HCT116 (cell line): ENCODE results near the gene SH3GL3. TPM values are rescaled to one million over a fixed set of nuclear protein-coding genes. Genes with fewer than 3 reads are reported as not detected.

ENCODE experiments used
- ATAC-seq: fragments of 200-7000 bp; cut with Tn5 transposase; 2 replicates; pipeline ENCODE4 v1.9.1; 2020; ENCODE audit warnings: mild to moderate bottlenecking, moderate library complexity
- BruUV-seq: library from RNA; stranded (reverse); fragments of 400-500 nt; replicated peaks from 2 replicates; lab custom pipeline; 2021; lab: Mats Ljungman, UMichigan
- CTCF ChIA-PET: fragments of 300-600 bp; sonication (Branson Sonifier 250); formaldehyde crosslinking; loops from one replicate; lab custom pipeline; 2021; ENCODE audit warnings: antibody characterized with exemption; lab: Charles Lee
- POLR2A ChIA-PET: fragments of 300-600, 350-600 bp; sonication (Branson Sonifier 250); formaldehyde crosslinking; loops from one replicate; lab custom pipeline; 2021; ENCODE audit warnings: antibody characterized with exemption; lab: Charles Lee
- RAD21 ChIA-PET, 2 experiments: fragments of 300-600 bp; sonication (Branson Sonifier 250); formaldehyde crosslinking; loops; one replicate each; lab custom pipeline; 2023; ENCODE audit warnings: low total read pairs in 2 of 2; ENCODE audit not compliant: uncharacterized antibody in 2 of 2, unreplicated experiment in 2 of 2, low non-redundant PET in 1 of 2; lab: Charles Lee
- DNase-seq: peaks from one replicate; pipeline ENCODE4 v3.0.0-alpha.2; 2010; ENCODE audit warnings: low read depth, low spot score
- H2AFZ ChIP-seq: fragments of 200-600 bp; shearing (Covaris generic), sonication (generic); 2 replicates; pipeline ENCODE4 v1.6.1; 2017; ENCODE audit warnings: low read depth, mixed run types, mixed read lengths, antibody characterized with exemption, low read length; ENCODE audit not compliant: poor library complexity, severe bottlenecking
- H3K27ac ChIP-seq: 2 replicates; pipeline ENCODE4 v1.5.1; 2012; ENCODE audit warnings: low read depth, low read length
- H3K27me3 ChIP-seq: fragments of 200-600 bp; sonication (generic); 2 replicates; pipeline ENCODE4 v1.6.1; 2016; ENCODE audit warnings: mixed run types, low read length, mixed read lengths; ENCODE audit not compliant: insufficient read depth
- H3K36me3 ChIP-seq, 2 experiments: fragments of 200-500 bp in 1 of 2; fragments of 200-600 bp in 1 of 2; sonication (Bioruptor generic) in 1 of 2; sonication (generic) in 1 of 2; 2 replicates each; pipeline versions ENCODE4 v1.5.1 to v1.6.1; 2014 to 2016; ENCODE audit warnings: low read length in 2 of 2, inconsistent platforms in 1 of 2, mixed read lengths in 1 of 2, mixed run types in 1 of 2; ENCODE audit not compliant: insufficient read depth in 2 of 2, control insufficient read depth in 1 of 2
- H3K4me1 ChIP-seq, 2 experiments: fragments of 200-600 bp in 1 of 2; sonication (generic) in 1 of 2; 2 replicates each; pipeline versions ENCODE4 v1.5.1 to v1.6.1; 2012 to 2017; ENCODE audit warnings: low read length in 2 of 2, inconsistent platforms in 1 of 2, mild to moderate bottlenecking in 1 of 2, mixed read lengths in 1 of 2, mixed run types in 1 of 2, moderate library complexity in 1 of 2; ENCODE audit not compliant: insufficient read depth in 2 of 2, control insufficient read depth in 1 of 2
- H3K4me2 ChIP-seq: fragments of 200-600 bp; sonication (generic); 2 replicates; pipeline ENCODE4 v1.6.1; 2017; ENCODE audit warnings: mixed run types, low read length, mixed read lengths
- H3K4me3 ChIP-seq, 2 experiments: fragments of 200-600 bp in 1 of 2; sonication (generic) in 1 of 2; replicated peaks in 1 of 2; 2 replicates each; pipeline ENCODE4 v1.5.1; 2011 to 2016; ENCODE audit warnings: low read length in 2 of 2, control low read depth in 1 of 2, low read depth in 1 of 2, mild to moderate bottlenecking in 1 of 2, mixed read lengths in 1 of 2, mixed run types in 1 of 2
- H3K79me2 ChIP-seq: fragments of 200-600 bp; sonication (generic); 2 replicates; pipeline ENCODE4 v1.6.1; 2017; ENCODE audit warnings: mild to moderate bottlenecking, mixed run types, low read length, moderate library complexity, mixed read lengths; ENCODE audit not compliant: insufficient read depth
- H3K9ac ChIP-seq: fragments of 200-600 bp; sonication (generic); 2 replicates; pipeline ENCODE4 v1.6.1; 2016; ENCODE audit warnings: low read length, mixed read lengths
- H3K9me2 ChIP-seq: fragments of 200-600 bp; sonication (generic), shearing (Covaris generic); 2 replicates; pipeline ENCODE4 v1.6.1; 2017; ENCODE audit warnings: mixed run types, mild to moderate bottlenecking, moderate library complexity; ENCODE audit not compliant: insufficient read depth
- H3K9me3 ChIP-seq, 2 experiments: fragments of 200-500 bp in 1 of 2; fragments of 200-600 bp in 1 of 2; sonication (Bioruptor generic) in 1 of 2; sonication (generic) in 1 of 2; 2 replicates each; pipeline ENCODE4 v1.6.1; 2014 to 2017; ENCODE audit warnings: low read length in 2 of 2, mixed read lengths in 2 of 2, inconsistent platforms in 1 of 2, low read depth in 1 of 2, mild to moderate bottlenecking in 1 of 2, mixed run types in 1 of 2, moderate library complexity in 1 of 2; ENCODE audit not compliant: control insufficient read depth in 1 of 2, insufficient read depth in 1 of 2
- H4K20me1 ChIP-seq: fragments of 200-600 bp; sonication (generic), shearing (Covaris generic); 2 replicates; pipeline ENCODE4 v1.6.1; 2017; ENCODE audit warnings: mixed run types, mild to moderate bottlenecking, moderate library complexity; ENCODE audit not compliant: insufficient read depth
- CBX3 ChIP-seq: IDR thresholded peaks from 2 replicates; pipeline ENCODE4 v1.6.1; 2012; ENCODE audit warnings: low read depth
- CTCF ChIP-seq, 3 experiments: fragments of 200-600 bp in 1 of 3; sonication (generic) in 1 of 3; IDR thresholded peaks in 2 of 3; conservative IDR thresholded peaks in 1 of 3; 2 replicates each; pipeline ENCODE4 v1.5.1; 2012 to 2017; ENCODE audit warnings: low read depth in 2 of 3, low read length in 2 of 3, antibody characterized with exemption in 1 of 3, borderline replicate concordance in 1 of 3, control low read depth in 1 of 3, mild to moderate bottlenecking in 1 of 3, mixed read lengths in 1 of 3, mixed run types in 1 of 3, moderate library complexity in 1 of 3; ENCODE audit not compliant: insufficient read depth in 1 of 3
- JUND ChIP-seq: IDR thresholded peaks from 2 replicates; pipeline ENCODE4 v1.6.1; 2012
- POLR2A ChIP-seq: IDR thresholded peaks from 2 replicates; pipeline ENCODE4 v1.7.0; 2011; ENCODE audit warnings: borderline replicate concordance; ENCODE audit not compliant: insufficient read depth, insufficient read length; ENCODE audit errors: extremely low read depth
- POLR2AphosphoS5 ChIP-seq: IDR thresholded peaks from 2 replicates; pipeline ENCODE4 v1.6.1; 2011; ENCODE audit warnings: mild to moderate bottlenecking, low read depth, low read length, moderate library complexity
- REST ChIP-seq: IDR thresholded peaks from 2 replicates; pipeline ENCODE4 v1.6.1; 2012; ENCODE audit warnings: low read depth
- SRF ChIP-seq: IDR thresholded peaks from 2 replicates; pipeline ENCODE4 v1.6.1; 2012; ENCODE audit warnings: low read depth
- TCF7L2 ChIP-seq: IDR thresholded peaks from 2 replicates; pipeline ENCODE4 v1.7.0; 2011; ENCODE audit warnings: borderline replicate concordance, inconsistent platforms; ENCODE audit not compliant: insufficient read depth, insufficient read length; ENCODE audit errors: extremely low read depth
- ZFX ChIP-seq: fragments of 450-650 bp; IDR thresholded peaks from 2 replicates; pipeline ENCODE4 v1.6.1; 2017
- intact Hi-C: fragments of 100-400 bp; cut with micrococcal nuclease; formaldehyde crosslinking; loops from 2 replicates; pipeline ENCODE4 v1.10.0; 2022
- total RNA-seq: library from RNA; stranded (reverse); gene quantifications from one replicate; pipeline ENCODE4 v1.2.1, GENCODE V29; 2021; ENCODE audit not compliant: unreplicated experiment

SH3GL3 gene
- total RNA-seq, 1 experiment from 2014 or later: 1.3 TPM

GRCh38 chr15:83458381-83458780, 11.2 kb downstream of the SH3GL3 start:
- RAD21 ChIA-PET: no interaction called here
- Histone ChIP-seq H3K4me2 (no peak overlapping the region), H3K27me3 (no peaks in the 10 kb centered on the region), H3K27ac (no peak overlapping the region), H3K79me2 (no peaks in the 10 kb centered on the region), H3K9me3 (no peaks in the 10 kb centered on the region), H3K9ac (no peak overlapping the region), H3K4me3 (no peak overlapping the region), H3K36me3 (no peaks in the 10 kb centered on the region), H3K9me2 (no peaks in the 10 kb centered on the region), H2AFZ (no peak overlapping the region), H3K4me1 (no peaks in the 10 kb centered on the region), H4K20me1 (no peaks in the 10 kb centered on the region)
- DNase-seq: no peak
- TF ChIP-seq SRF (no peak), ZFX (no peak), POLR2A (no peak), CBX3 (no peak), TCF7L2 (no peak), CTCF (IDR thresholded peaks at IDR 0.05 in 2 of 3, conservative IDR thresholded peaks at IDR 0.05 in 1 of 3; ENCODE audit: borderline replicate concordance in 1 of 3, insufficient read depth in 1 of 3, low read depth in 2 of 3, low read length in 2 of 3) (no peak), JUND (no peak), POLR2AphosphoS5 (no peak), REST (no peak)
- CTCF ChIA-PET: no interaction called here
- no peak for ATAC-seq
- POLR2A ChIA-PET: no interaction called here
- BruUV-seq: no TSS peak
- intact Hi-C loops: no loop called here
